AG09309 (cell line): ENCODE measurements around the gene TEDC2.

Source experiments
- DNase-seq: peaks from one replicate; pipeline ENCODE4 v3.0.0-alpha.2; 2010; ENCODE audit warnings: low read depth
- H3K4me3 ChIP-seq: 2 replicates; pipeline ENCODE4 v1.5.1; 2011; ENCODE audit warnings: mild to moderate bottlenecking, low read depth, low read length, moderate library complexity; ENCODE audit not compliant: control insufficient read depth
- TF ChIP-seq, protein P1 (sequence below): IDR thresholded peaks from 2 replicates; pipeline ENCODE4 v1.5.1; 2011; ENCODE audit warnings: mild to moderate bottlenecking, low read depth, low read length, inconsistent platforms; ENCODE audit not compliant: insufficient read depth, control insufficient read depth; ENCODE audit errors: missing control alignments

Gene TEDC2

DNA sequence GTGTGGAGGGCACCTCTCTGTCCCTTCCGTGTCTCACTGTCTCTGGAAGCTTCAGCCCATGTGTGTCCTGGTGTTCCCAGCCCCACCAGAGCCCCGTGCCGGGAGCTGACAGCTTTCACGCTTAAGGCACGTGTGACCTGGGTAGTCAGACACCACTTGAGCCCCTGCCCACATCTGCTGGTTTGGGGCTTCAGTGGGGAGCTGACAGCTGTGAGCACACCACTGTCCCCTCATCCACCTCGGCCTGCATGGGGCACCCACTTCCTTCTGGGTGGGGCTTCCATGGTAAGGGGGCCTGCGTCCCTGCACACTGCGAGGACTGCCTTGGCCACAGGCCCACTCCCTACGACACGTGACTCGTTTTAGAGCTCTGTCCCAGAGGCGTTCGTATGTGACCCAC is 2.6 kb upstream of the TEDC2 start:
- H3K4me3 ChIP-seq: no peak overlapping the region
- no peak for DNase-seq
- TF ChIP-seq, protein P1, sequence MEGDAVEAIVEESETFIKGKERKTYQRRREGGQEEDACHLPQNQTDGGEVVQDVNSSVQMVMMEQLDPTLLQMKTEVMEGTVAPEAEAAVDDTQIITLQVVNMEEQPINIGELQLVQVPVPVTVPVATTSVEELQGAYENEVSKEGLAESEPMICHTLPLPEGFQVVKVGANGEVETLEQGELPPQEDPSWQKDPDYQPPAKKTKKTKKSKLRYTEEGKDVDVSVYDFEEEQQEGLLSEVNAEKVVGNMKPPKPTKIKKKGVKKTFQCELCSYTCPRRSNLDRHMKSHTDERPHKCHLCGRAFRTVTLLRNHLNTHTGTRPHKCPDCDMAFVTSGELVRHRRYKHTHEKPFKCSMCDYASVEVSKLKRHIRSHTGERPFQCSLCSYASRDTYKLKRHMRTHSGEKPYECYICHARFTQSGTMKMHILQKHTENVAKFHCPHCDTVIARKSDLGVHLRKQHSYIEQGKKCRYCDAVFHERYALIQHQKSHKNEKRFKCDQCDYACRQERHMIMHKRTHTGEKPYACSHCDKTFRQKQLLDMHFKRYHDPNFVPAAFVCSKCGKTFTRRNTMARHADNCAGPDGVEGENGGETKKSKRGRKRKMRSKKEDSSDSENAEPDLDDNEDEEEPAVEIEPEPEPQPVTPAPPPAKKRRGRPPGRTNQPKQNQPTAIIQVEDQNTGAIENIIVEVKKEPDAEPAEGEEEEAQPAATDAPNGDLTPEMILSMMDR: no peak

DNA sequence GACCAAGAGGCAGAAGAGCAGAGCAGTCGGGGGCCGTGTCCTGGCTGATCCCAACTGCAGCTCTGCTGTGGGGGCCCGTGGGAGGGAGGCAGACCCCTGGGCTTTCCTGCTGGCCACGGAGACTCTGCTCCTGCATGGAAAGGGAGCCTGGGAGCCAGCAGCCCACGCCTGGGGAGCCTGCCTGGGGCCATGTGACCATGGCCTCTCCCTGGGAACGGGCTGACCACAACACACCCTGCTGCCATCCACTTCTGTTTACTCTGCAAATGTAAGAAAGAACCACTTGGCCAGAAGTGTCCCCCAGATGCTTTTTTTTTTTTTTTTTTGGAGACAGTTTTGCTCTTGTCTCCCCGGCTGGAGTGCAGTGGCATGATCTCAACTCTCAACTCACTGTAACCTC is 2.0 kb upstream of the TEDC2 start:
- TF ChIP-seq, protein P1: no peak
- H3K4me3 ChIP-seq: no peak overlapping the region
- DNase-seq: no peak

DNA sequence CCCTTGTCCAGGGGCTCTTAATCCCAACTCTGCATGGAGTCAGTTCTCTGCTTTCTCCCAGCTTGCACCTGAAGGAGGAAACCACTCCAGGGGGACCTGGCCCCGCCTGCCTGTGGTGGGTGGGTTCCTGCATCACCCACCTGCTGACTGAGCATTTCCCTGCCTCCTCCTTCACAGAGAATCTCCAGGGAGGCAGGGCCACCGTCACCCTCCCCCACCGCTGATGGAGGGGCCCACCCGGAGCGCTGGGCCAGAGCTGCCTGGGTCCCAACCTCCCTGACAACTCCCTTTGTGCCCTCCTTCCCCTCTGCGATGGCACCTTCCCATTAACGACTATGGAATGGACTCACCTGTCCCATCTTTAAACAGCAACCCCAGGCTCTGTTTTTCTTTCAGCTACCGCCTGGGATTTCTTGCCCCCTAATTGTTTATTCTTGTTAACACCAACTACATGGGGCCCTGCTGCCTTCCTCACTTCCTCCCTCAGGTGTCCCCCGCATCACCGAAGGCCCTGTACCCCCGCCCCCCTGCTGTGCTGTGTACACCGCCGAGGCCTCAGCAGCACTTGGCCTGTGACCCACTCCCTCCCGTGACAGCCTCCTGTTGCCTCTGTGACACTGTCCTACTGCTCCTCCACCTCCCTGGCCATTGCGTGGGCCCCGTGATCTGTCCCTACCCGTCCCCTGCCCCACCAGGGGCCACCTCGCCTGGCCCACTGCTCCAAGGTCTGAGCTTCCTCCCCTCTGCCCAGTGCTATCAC is 842 bp upstream of the TEDC2 start:
- TF ChIP-seq, protein P1: no peak
- DNase-seq: no peak
- H3K4me3 ChIP-seq: peak overlapping the region; percentile 64

DNA sequence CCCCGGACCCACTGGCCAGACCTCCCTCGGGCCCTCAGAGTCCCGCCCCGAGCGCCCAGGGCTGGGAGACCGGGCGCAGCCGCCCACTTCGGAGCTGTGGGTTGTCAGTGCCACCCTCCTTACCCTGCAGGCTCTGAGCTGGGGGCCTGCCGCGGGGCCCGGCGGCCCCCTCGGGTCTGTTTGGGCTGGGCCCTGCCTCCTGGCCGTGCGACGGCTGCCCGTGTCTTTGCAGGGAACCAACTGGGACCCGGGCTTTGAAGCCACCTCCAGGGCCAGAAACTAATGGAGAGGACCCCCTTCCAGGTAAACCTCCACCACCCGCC is 443 bp downstream of the TEDC2 start:
- TF ChIP-seq, protein P1: no peak

DNA sequence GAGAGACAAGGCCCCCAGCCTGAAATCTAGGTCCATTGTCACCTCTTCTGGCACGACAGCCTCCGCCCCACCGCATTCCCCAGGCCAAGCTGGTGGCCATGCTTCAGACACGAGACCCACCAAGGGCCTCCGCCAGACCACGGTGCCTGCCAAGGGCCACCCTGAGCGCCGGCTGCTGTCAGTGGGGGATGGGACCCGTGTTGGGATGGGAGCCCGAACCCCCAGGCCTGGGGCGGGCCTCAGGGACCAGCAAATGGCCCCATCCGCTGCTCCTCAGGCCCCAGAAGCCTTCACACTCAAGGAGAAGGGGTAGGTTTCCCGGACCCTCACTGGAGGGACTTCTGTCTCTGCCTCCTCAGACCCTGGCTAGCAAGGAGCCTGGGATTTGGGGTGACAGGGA is 1.0 kb downstream of the TEDC2 start:
- TF ChIP-seq, protein P1: no peak
- DNase-seq: no peak
- H3K4me3 ChIP-seq: peak overlapping the region; percentile 64

More for the DNA sequence above, 443 bp downstream of the TEDC2 start:
- no peak for DNase-seq
- H3K4me3 ChIP-seq: peak overlapping the region; percentile 64

DNA sequence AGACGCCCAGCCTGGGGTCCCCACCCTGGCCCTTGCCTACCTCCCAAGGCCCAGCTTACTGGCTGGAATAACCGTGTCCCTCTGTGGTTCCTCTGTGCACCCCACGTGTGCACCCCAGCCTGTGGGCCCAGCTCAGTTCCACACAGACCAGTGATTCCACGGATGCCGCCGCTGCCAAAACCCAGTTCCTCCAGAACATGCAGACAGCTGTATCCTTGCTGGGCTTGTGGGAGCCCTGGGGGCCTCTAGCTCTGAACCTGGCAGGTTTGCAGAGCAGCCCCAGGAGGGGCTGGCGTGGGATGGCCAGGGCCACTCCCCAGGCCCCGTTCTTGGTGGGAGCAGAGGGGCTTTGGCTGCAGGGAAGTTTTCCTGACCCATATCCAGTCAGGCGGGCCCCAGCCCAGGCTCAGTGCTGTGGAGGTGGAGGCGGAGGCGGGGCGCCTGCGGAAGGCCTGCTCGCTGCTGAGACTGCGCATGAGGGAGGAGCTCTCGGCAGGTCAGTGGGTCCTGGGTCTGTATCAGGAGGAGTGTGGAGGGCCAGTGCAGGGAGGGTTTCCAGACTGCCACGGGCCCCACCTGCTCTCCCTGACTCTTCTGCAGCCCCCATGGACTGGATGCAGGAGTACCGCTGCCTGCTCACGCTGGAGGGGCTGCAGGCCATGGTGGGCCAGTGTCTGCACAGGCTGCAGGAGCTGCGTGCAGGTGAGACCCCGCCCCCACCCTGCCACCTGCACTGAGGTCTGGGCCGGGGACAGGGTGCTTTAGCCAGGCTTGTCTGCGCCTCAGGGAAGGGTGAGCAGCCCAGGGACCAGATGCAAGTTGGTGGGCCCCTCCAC is 2.3 kb downstream of the TEDC2 start:
- no peak for DNase-seq
- TF ChIP-seq, protein P1: no peak
- H3K4me3 ChIP-seq: no peak overlapping the region
